ENCODE data around the gene DHRS7B. TPM values are rescaled to one million over a fixed set of nuclear protein-coding genes. Genes with fewer than 3 reads are reported as not detected.

DHRS7B gene
- polyA plus RNA-seq, 1 donor (not counting 4 experiments of a cell fraction or from before 2014, with no cell fraction given), result 33.8 TPM

- dilution Hi-C loops (cut with MboI; ENCODE audit: extremely low pct_ligation_motif_present, low sequenced_read_pairs), result no loop called here
- H2AFZ ChIP-seq (ENCODE audit: control insufficient read depth, low read length), result no peak overlapping the region
- H3K9me1 ChIP-seq (ENCODE audit: control insufficient read depth, extremely low read depth, insufficient read depth, low read length), result no peaks in the 10 kb centered on the region
- H4K20me1 ChIP-seq (ENCODE audit: control insufficient read depth, extremely low read depth, insufficient read depth, low read length), result no peaks in the 10 kb centered on the region
- DNase-seq (ENCODE audit: low read depth, low spot score) (no peak), FAIRE-seq (no peak)
- no peak overlapping the region for H3K4me3 ChIP-seq (ENCODE audit: control insufficient read depth in 2 of 3, extremely low read depth in 1 of 3, insufficient read depth in 2 of 3, low read depth in 1 of 3, low read length in 3 of 3)
- H3K4me2 ChIP-seq (ENCODE audit: control insufficient read depth, extremely low read depth, insufficient read depth, low read depth, low read length), result no peak overlapping the region
- no peak overlapping the region for H3K9ac ChIP-seq (ENCODE audit: control insufficient read depth, extremely low read depth, insufficient read depth, low read length)
- no peaks in the 10 kb centered on the region for H3K9me3 ChIP-seq (ENCODE audit: control insufficient read depth, low read depth, low read length)
- TF ChIP-seq EZH2 (IDR thresholded peaks at IDR 0.05; ENCODE audit: low read length), result no peak
- no peak for TF ChIP-seq CTCF (optimal IDR thresholded peaks at IDR 0.05 in 1 of 3, IDR thresholded peaks at IDR 0.05 in 1 of 3, conservative IDR thresholded peaks at IDR 0.05 in 1 of 3; ENCODE audit: extremely low read depth in 1 of 3, insufficient read depth in 2 of 3, low read length in 3 of 3)
- H3K27ac ChIP-seq (ENCODE audit: control insufficient read depth, insufficient read depth, low read length), result no peak overlapping the region
- H3K79me2 ChIP-seq (ENCODE audit: control insufficient read depth, insufficient read depth, low read length), result no peaks in the 10 kb centered on the region
- H3K27me3 ChIP-seq (ENCODE audit: control insufficient read depth, extremely low read depth, insufficient read depth, low read length), result no peaks in the 10 kb centered on the region
- H3K36me3 ChIP-seq (ENCODE audit: control insufficient read depth in 2 of 2, extremely low read depth in 1 of 2, insufficient read depth in 2 of 2, low read length in 2 of 2), result no peaks in the 10 kb centered on the region
- no peaks in the 10 kb centered on the region for H3K4me1 ChIP-seq (ENCODE audit: control insufficient read depth, extremely low read depth, insufficient read depth, low read length)
Observed at GRCh38 chr17:21231533-21231932, 104.8 kb downstream of the DHRS7B start.

- H3K9me1 ChIP-seq (ENCODE audit: control insufficient read depth, extremely low read depth, insufficient read depth, low read length), result no peaks in the 10 kb centered on the region
- FAIRE-seq, result no peak
- H3K27me3 ChIP-seq (ENCODE audit: control insufficient read depth, extremely low read depth, insufficient read depth, low read length), result no peaks in the 10 kb centered on the region
- TF ChIP-seq CTCF (optimal IDR thresholded peaks at IDR 0.05 in 1 of 3, IDR thresholded peaks at IDR 0.05 in 1 of 3, conservative IDR thresholded peaks at IDR 0.05 in 1 of 3; ENCODE audit: extremely low read depth in 1 of 3, insufficient read depth in 2 of 3, low read length in 3 of 3) (no peak), EZH2 (IDR thresholded peaks at IDR 0.05; ENCODE audit: low read length) (no peak)
- H3K27ac ChIP-seq (ENCODE audit: control insufficient read depth, insufficient read depth, low read length), result no peak overlapping the region
- H4K20me1 ChIP-seq (ENCODE audit: control insufficient read depth, extremely low read depth, insufficient read depth, low read length), result no peaks in the 10 kb centered on the region
- H3K9ac ChIP-seq (ENCODE audit: control insufficient read depth, extremely low read depth, insufficient read depth, low read length), result no peak overlapping the region
- dilution Hi-C loops (cut with MboI; ENCODE audit: extremely low pct_ligation_motif_present, low sequenced_read_pairs), result no loop called here
- no peak for DNase-seq (ENCODE audit: low read depth, low spot score)
- no peaks in the 10 kb centered on the region for H3K4me1 ChIP-seq (ENCODE audit: control insufficient read depth, extremely low read depth, insufficient read depth, low read length)
- H2AFZ ChIP-seq (ENCODE audit: control insufficient read depth, low read length), result no peak overlapping the region
- H3K9me3 ChIP-seq (ENCODE audit: control insufficient read depth, low read depth, low read length), result no peaks in the 10 kb centered on the region
- no peak overlapping the region for H3K4me3 ChIP-seq (ENCODE audit: control insufficient read depth in 2 of 3, extremely low read depth in 1 of 3, insufficient read depth in 2 of 3, low read depth in 1 of 3, low read length in 3 of 3)
- no peak overlapping the region for H3K4me2 ChIP-seq (ENCODE audit: control insufficient read depth, extremely low read depth, insufficient read depth, low read depth, low read length)
- no peaks in the 10 kb centered on the region for H3K36me3 ChIP-seq (ENCODE audit: control insufficient read depth in 2 of 2, extremely low read depth in 1 of 2, insufficient read depth in 2 of 2, low read length in 2 of 2)
- no peaks in the 10 kb centered on the region for H3K79me2 ChIP-seq (ENCODE audit: control insufficient read depth, insufficient read depth, low read length)
Observed at GRCh38 chr17:21232033-21232749, 105.4 kb downstream of the DHRS7B start.
